HCT116 (cell line): Measurements from ENCODE around the gene NAGK. TPM values are rescaled to one million over a fixed set of nuclear protein-coding genes. Genes with fewer than 3 reads are reported as not detected.

Experiments
- ATAC-seq: fragments of 200-7000 bp; cut with Tn5 transposase; 2 replicates; pipeline ENCODE4 v1.9.1; 2020; ENCODE audit warnings: mild to moderate bottlenecking, moderate library complexity
- BruUV-seq: library from RNA; stranded (reverse); fragments of 400-500 nt; replicated peaks from 2 replicates; lab custom pipeline; 2021; lab: Mats Ljungman, UMichigan
- CTCF ChIA-PET: fragments of 300-600 bp; sonication (Branson Sonifier 250); formaldehyde crosslinking; loops from one replicate; lab custom pipeline; 2021; ENCODE audit warnings: antibody characterized with exemption; lab: Charles Lee
- POLR2A ChIA-PET: fragments of 300-600, 350-600 bp; sonication (Branson Sonifier 250); formaldehyde crosslinking; loops from one replicate; lab custom pipeline; 2021; ENCODE audit warnings: antibody characterized with exemption; lab: Charles Lee
- RAD21 ChIA-PET, 2 experiments: fragments of 300-600 bp; sonication (Branson Sonifier 250); formaldehyde crosslinking; loops; one replicate each; lab custom pipeline; 2023; ENCODE audit warnings: low total read pairs in 2 of 2; ENCODE audit not compliant: uncharacterized antibody in 2 of 2, unreplicated experiment in 2 of 2, low non-redundant PET in 1 of 2; lab: Charles Lee
- DNase-seq: peaks from one replicate; pipeline ENCODE4 v3.0.0-alpha.2; 2010; ENCODE audit warnings: low read depth, low spot score
- H2AFZ ChIP-seq: fragments of 200-600 bp; shearing (Covaris generic), sonication (generic); 2 replicates; pipeline ENCODE4 v1.6.1; 2017; ENCODE audit warnings: low read depth, mixed run types, mixed read lengths, antibody characterized with exemption, low read length; ENCODE audit not compliant: poor library complexity, severe bottlenecking
- H3K27ac ChIP-seq: 2 replicates; pipeline ENCODE4 v1.5.1; 2012; ENCODE audit warnings: low read depth, low read length
- H3K27me3 ChIP-seq: fragments of 200-600 bp; sonication (generic); 2 replicates; pipeline ENCODE4 v1.6.1; 2016; ENCODE audit warnings: mixed run types, low read length, mixed read lengths; ENCODE audit not compliant: insufficient read depth
- H3K36me3 ChIP-seq, 2 experiments: fragments of 200-500 bp in 1 of 2; fragments of 200-600 bp in 1 of 2; sonication (Bioruptor generic) in 1 of 2; sonication (generic) in 1 of 2; 2 replicates each; pipeline versions ENCODE4 v1.5.1 to v1.6.1; 2014 to 2016; ENCODE audit warnings: low read length in 2 of 2, inconsistent platforms in 1 of 2, mixed read lengths in 1 of 2, mixed run types in 1 of 2; ENCODE audit not compliant: insufficient read depth in 2 of 2, control insufficient read depth in 1 of 2
- H3K4me1 ChIP-seq, 2 experiments: fragments of 200-600 bp in 1 of 2; sonication (generic) in 1 of 2; 2 replicates each; pipeline versions ENCODE4 v1.5.1 to v1.6.1; 2012 to 2017; ENCODE audit warnings: low read length in 2 of 2, inconsistent platforms in 1 of 2, mild to moderate bottlenecking in 1 of 2, mixed read lengths in 1 of 2, mixed run types in 1 of 2, moderate library complexity in 1 of 2; ENCODE audit not compliant: insufficient read depth in 2 of 2, control insufficient read depth in 1 of 2
- H3K4me2 ChIP-seq: fragments of 200-600 bp; sonication (generic); 2 replicates; pipeline ENCODE4 v1.6.1; 2017; ENCODE audit warnings: mixed run types, low read length, mixed read lengths
- H3K4me3 ChIP-seq, 2 experiments: fragments of 200-600 bp in 1 of 2; sonication (generic) in 1 of 2; replicated peaks in 1 of 2; 2 replicates each; pipeline ENCODE4 v1.5.1; 2011 to 2016; ENCODE audit warnings: low read length in 2 of 2, control low read depth in 1 of 2, low read depth in 1 of 2, mild to moderate bottlenecking in 1 of 2, mixed read lengths in 1 of 2, mixed run types in 1 of 2
- H3K79me2 ChIP-seq: fragments of 200-600 bp; sonication (generic); 2 replicates; pipeline ENCODE4 v1.6.1; 2017; ENCODE audit warnings: mild to moderate bottlenecking, mixed run types, low read length, moderate library complexity, mixed read lengths; ENCODE audit not compliant: insufficient read depth
- H3K9ac ChIP-seq: fragments of 200-600 bp; sonication (generic); 2 replicates; pipeline ENCODE4 v1.6.1; 2016; ENCODE audit warnings: low read length, mixed read lengths
- H3K9me2 ChIP-seq: fragments of 200-600 bp; sonication (generic), shearing (Covaris generic); 2 replicates; pipeline ENCODE4 v1.6.1; 2017; ENCODE audit warnings: mixed run types, mild to moderate bottlenecking, moderate library complexity; ENCODE audit not compliant: insufficient read depth
- H3K9me3 ChIP-seq, 2 experiments: fragments of 200-500 bp in 1 of 2; fragments of 200-600 bp in 1 of 2; sonication (Bioruptor generic) in 1 of 2; sonication (generic) in 1 of 2; 2 replicates each; pipeline ENCODE4 v1.6.1; 2014 to 2017; ENCODE audit warnings: low read length in 2 of 2, mixed read lengths in 2 of 2, inconsistent platforms in 1 of 2, low read depth in 1 of 2, mild to moderate bottlenecking in 1 of 2, mixed run types in 1 of 2, moderate library complexity in 1 of 2; ENCODE audit not compliant: control insufficient read depth in 1 of 2, insufficient read depth in 1 of 2
- H4K20me1 ChIP-seq: fragments of 200-600 bp; sonication (generic), shearing (Covaris generic); 2 replicates; pipeline ENCODE4 v1.6.1; 2017; ENCODE audit warnings: mixed run types, mild to moderate bottlenecking, moderate library complexity; ENCODE audit not compliant: insufficient read depth
- CTCF ChIP-seq, 3 experiments: fragments of 200-600 bp in 1 of 3; sonication (generic) in 1 of 3; IDR thresholded peaks in 2 of 3; conservative IDR thresholded peaks in 1 of 3; 2 replicates each; pipeline ENCODE4 v1.5.1; 2012 to 2017; ENCODE audit warnings: low read depth in 2 of 3, low read length in 2 of 3, antibody characterized with exemption in 1 of 3, borderline replicate concordance in 1 of 3, control low read depth in 1 of 3, mild to moderate bottlenecking in 1 of 3, mixed read lengths in 1 of 3, mixed run types in 1 of 3, moderate library complexity in 1 of 3; ENCODE audit not compliant: insufficient read depth in 1 of 3
- EGR1 ChIP-seq: IDR thresholded peaks from 2 replicates; pipeline ENCODE4 v1.6.1; 2012; ENCODE audit warnings: low read depth
- ELF1 ChIP-seq: IDR thresholded peaks from 2 replicates; pipeline ENCODE4 v1.6.1; 2012; ENCODE audit warnings: low read depth, borderline replicate concordance
- EZH2 ChIP-seq: fragments of 200-600 bp; sonication (generic); IDR thresholded peaks from 2 replicates; pipeline ENCODE4 v1.6.1; 2017; ENCODE audit warnings: antibody characterized with exemption, mixed run types
- EZH2phosphoT487 ChIP-seq: fragments of 200-600 bp; IDR thresholded peaks from 2 replicates; pipeline ENCODE4 v1.6.1; 2018; ENCODE audit warnings: antibody characterized with exemption, borderline replicate concordance
- FOSL1 ChIP-seq: IDR thresholded peaks from 2 replicates; pipeline ENCODE4 v1.6.1; 2012; ENCODE audit warnings: low read depth
- JUND ChIP-seq: IDR thresholded peaks from 2 replicates; pipeline ENCODE4 v1.6.1; 2012
- POLR2AphosphoS5 ChIP-seq: IDR thresholded peaks from 2 replicates; pipeline ENCODE4 v1.6.1; 2011; ENCODE audit warnings: mild to moderate bottlenecking, low read depth, low read length, moderate library complexity
- RAD21 ChIP-seq: IDR thresholded peaks from 2 replicates; pipeline ENCODE4 v1.6.1; 2012; ENCODE audit warnings: low read depth, mild to moderate bottlenecking
- REST ChIP-seq: IDR thresholded peaks from 2 replicates; pipeline ENCODE4 v1.6.1; 2012; ENCODE audit warnings: low read depth
- SP1 ChIP-seq: IDR thresholded peaks from 2 replicates; pipeline ENCODE4 v1.6.1; 2012; ENCODE audit warnings: low read depth
- SRF ChIP-seq: IDR thresholded peaks from 2 replicates; pipeline ENCODE4 v1.6.1; 2012; ENCODE audit warnings: low read depth
- YY1 ChIP-seq: IDR thresholded peaks from 2 replicates; pipeline ENCODE4 v1.6.1; 2011; ENCODE audit warnings: low read length, low read depth, moderate library complexity, mild to moderate bottlenecking; ENCODE audit not compliant: insufficient replicate concordance; ENCODE audit errors: extremely low read depth
- ZBTB33 ChIP-seq: IDR thresholded peaks from 2 replicates; pipeline ENCODE4 v1.6.1; 2011; ENCODE audit warnings: mild to moderate bottlenecking, low read length, moderate library complexity; ENCODE audit not compliant: insufficient replicate concordance; ENCODE audit errors: extremely low read depth
- ZFX ChIP-seq: fragments of 450-650 bp; IDR thresholded peaks from 2 replicates; pipeline ENCODE4 v1.6.1; 2017
- ZNF274 ChIP-seq: fragments of 200-500 bp; sonication (Bioruptor generic); IDR thresholded peaks from 2 replicates; pipeline ENCODE4 v1.6.1; 2014; ENCODE audit warnings: mild to moderate bottlenecking, low read depth, low read length, inconsistent platforms
- intact Hi-C: fragments of 100-400 bp; cut with micrococcal nuclease; formaldehyde crosslinking; loops from 2 replicates; pipeline ENCODE4 v1.10.0; 2022
- total RNA-seq: library from RNA; stranded (reverse); gene quantifications from one replicate; pipeline ENCODE4 v1.2.1, GENCODE V29; 2021; ENCODE audit not compliant: unreplicated experiment
- TF ChIP-seq, protein P1 (sequence below): IDR thresholded peaks from 2 replicates; pipeline ENCODE4 v1.6.1; 2012

Gene NAGK
- total RNA-seq, 1 experiment from 2014 or later, result 36.8 TPM

- no peak for TF ChIP-seq EGR1
- TF ChIP-seq SRF, result no peak
- TF ChIP-seq RAD21, result no peak
- no peak for TF ChIP-seq ZFX
- TF ChIP-seq ZNF274, result no peak
- TF ChIP-seq POLR2AphosphoS5, result no peak
- TF ChIP-seq YY1, result no peak
- TF ChIP-seq, all 23 proteins: peak for 0
Observed at GRCh38 chr2:71045865-71046548, 22.4 kb upstream of the NAGK start (continued).

GRCh38 chr2:71048096-71048495 is 20.4 kb upstream of the NAGK start:
- H3K9ac ChIP-seq, result no peak overlapping the region
- no peaks in the 10 kb centered on the region for H3K9me2 ChIP-seq
- no peaks in the 10 kb centered on the region for H3K36me3 ChIP-seq
- no peaks in the 10 kb centered on the region for H3K9me3 ChIP-seq
- no peaks in the 10 kb centered on the region for H3K79me2 ChIP-seq
- no peaks in the 10 kb centered on the region for H4K20me1 ChIP-seq
- ATAC-seq, result no peak
- POLR2A ChIA-PET, result no interaction called here
- no peak overlapping the region for H3K27ac ChIP-seq
- no peak overlapping the region for H3K4me2 ChIP-seq
- no TSS peak for BruUV-seq
- H3K27me3 ChIP-seq, result no peaks in the 10 kb centered on the region
- intact Hi-C loops, result no loop called here
- RAD21 ChIA-PET, result no interaction called here
- CTCF ChIA-PET, result interaction anchor here (1.3 kb wide), 1 partner anchor 19 kb away, joined by 3 read pairs; no protein-coding TSS in a partner anchor
- DNase-seq, result no peak
- no peak overlapping the region for H3K4me3 ChIP-seq
- no peak overlapping the region for H2AFZ ChIP-seq
- peaks cover 3 to 9% of the 10 kb centered on the region in 2 experiments; a peak in 2 of 4 replicates for H3K4me1 ChIP-seq
- TF ChIP-seq, protein P1, sequence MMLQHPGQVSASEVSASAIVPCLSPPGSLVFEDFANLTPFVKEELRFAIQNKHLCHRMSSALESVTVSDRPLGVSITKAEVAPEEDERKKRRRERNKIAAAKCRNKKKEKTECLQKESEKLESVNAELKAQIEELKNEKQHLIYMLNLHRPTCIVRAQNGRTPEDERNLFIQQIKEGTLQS, result no peak
- no peak for TF ChIP-seq EZH2
- no peak for TF ChIP-seq FOSL1
- no peak for TF ChIP-seq EZH2phosphoT487
- TF ChIP-seq SP1, result no peak
- TF ChIP-seq ZNF274, result no peak
- no peak for TF ChIP-seq SRF
- TF ChIP-seq ZFX, result no peak
- TF ChIP-seq JUND, result no peak
- no peak for TF ChIP-seq ELF1
- TF ChIP-seq EGR1, result no peak
- TF ChIP-seq RAD21, result no peak
- TF ChIP-seq POLR2AphosphoS5, result no peak
- TF ChIP-seq CTCF (IDR thresholded peaks at IDR 0.05 in 2 of 3, conservative IDR thresholded peaks at IDR 0.05 in 1 of 3; ENCODE audit: borderline replicate concordance in 1 of 3, insufficient read depth in 1 of 3, low read depth in 2 of 3, low read length in 2 of 3), result no peak
- no peak for TF ChIP-seq ZBTB33
- TF ChIP-seq REST, result no peak
